Measurements from ENCODE around the gene ANKRD44. TPM values are rescaled to one million over a fixed set of nuclear protein-coding genes. Genes with fewer than 3 reads are reported as not detected.
"Not testable (repeated sequence)": the region's sequence is repeated elsewhere in the genome, so short reads cannot be mapped to it uniquely, and the experiment has no call there.

ANKRD44 gene
- total and polyA plus RNA-seq, 4 donors, result 25.9 to 63.5 (median 31.5) TPM

GRCh38 chr2:197345846-197346370, 35.3 kb upstream of the ANKRD44 start:
- Histone ChIP-seq H3K36me3 (ENCODE audit: control insufficient read depth, insufficient read depth, low read length) (no peaks in the 10 kb centered on the region), H3K4me1 (ENCODE audit: control insufficient read depth, insufficient read depth, low read length) (no peaks in the 10 kb centered on the region), H3K27ac (ENCODE audit: low read depth, low read length) (no peak overlapping the region), H3K27me3 (ENCODE audit: control insufficient read depth, insufficient read depth, low read length) (no peaks in the 10 kb centered on the region), H3K4me3 (ENCODE audit: low read depth, low read length) (no peak overlapping the region), H3K9me3 (ENCODE audit: control insufficient read depth, insufficient read depth, low read length) (no peaks in the 10 kb centered on the region)
- 87% methylated on average over 5 of the region's 5 CpGs for WGBS (ENCODE audit: insufficient coverage)
- DNase-seq (ENCODE audit: low read depth in 4 of 6, low spot score in 6 of 6), result no peak

- H3K4me1 ChIP-seq (ENCODE audit: control insufficient read depth, insufficient read depth, low read length); H3K27me3 ChIP-seq (ENCODE audit: control insufficient read depth, insufficient read depth, low read length); H3K4me3 ChIP-seq (ENCODE audit: low read depth, low read length); H3K9me3 ChIP-seq (ENCODE audit: control insufficient read depth, insufficient read depth, low read length); H3K27ac ChIP-seq (ENCODE audit: low read depth, low read length); H3K36me3 ChIP-seq (ENCODE audit: control insufficient read depth, insufficient read depth, low read length); DNase-seq (ENCODE audit: low read depth in 4 of 6, low spot score in 6 of 6): not testable (repeated sequence)
- WGBS (ENCODE audit: insufficient coverage), result 94% methylated on average over 4 of the region's 5 CpGs
Measured at GRCh38 chr2:197343968-197344367, 33.4 kb upstream of the ANKRD44 start.

GRCh38 chr2:197340591-197340990, 30.0 kb upstream of the ANKRD44 start:
- Histone ChIP-seq H3K4me1 (ENCODE audit: control insufficient read depth, insufficient read depth, low read length) (no peaks in the 10 kb centered on the region), H3K9me3 (ENCODE audit: control insufficient read depth, insufficient read depth, low read length) (no peaks in the 10 kb centered on the region), H3K36me3 (ENCODE audit: control insufficient read depth, insufficient read depth, low read length) (no peaks in the 10 kb centered on the region), H3K4me3 (ENCODE audit: low read depth, low read length) (no peak overlapping the region), H3K27me3 (ENCODE audit: control insufficient read depth, insufficient read depth, low read length) (no peaks in the 10 kb centered on the region), H3K27ac (ENCODE audit: low read depth, low read length) (no peak overlapping the region)
- 96% methylated on average over 3 of the region's 5 CpGs for WGBS (ENCODE audit: insufficient coverage)
- DNase-seq (ENCODE audit: low read depth in 4 of 6, low spot score in 6 of 6), result no peak

GRCh38 chr2:197339496-197340220, 29.1 kb upstream of the ANKRD44 start:
- Histone ChIP-seq H3K27me3 (ENCODE audit: control insufficient read depth, insufficient read depth, low read length) (no peaks in the 10 kb centered on the region), H3K4me3 (ENCODE audit: low read depth, low read length) (no peak overlapping the region), H3K9me3 (ENCODE audit: control insufficient read depth, insufficient read depth, low read length) (no peaks in the 10 kb centered on the region), H3K27ac (ENCODE audit: low read depth, low read length) (no peak overlapping the region), H3K36me3 (ENCODE audit: control insufficient read depth, insufficient read depth, low read length) (no peaks in the 10 kb centered on the region), H3K4me1 (ENCODE audit: control insufficient read depth, insufficient read depth, low read length) (no peaks in the 10 kb centered on the region)
- 86% methylated on average over 1 of the region's 7 CpGs for WGBS (ENCODE audit: insufficient coverage)
- DNase-seq (ENCODE audit: low read depth in 4 of 6, low spot score in 6 of 6), result no peak

GRCh38 chr2:197339016-197339415, 28.4 kb upstream of the ANKRD44 start:
- WGBS (ENCODE audit: insufficient coverage), result 67% methylated on average over 7 of the region's 8 CpGs
- DNase-seq (ENCODE audit: low read depth in 4 of 6, low spot score in 6 of 6), result peak in 1 of 6 donors; percentile 56

DNA sequence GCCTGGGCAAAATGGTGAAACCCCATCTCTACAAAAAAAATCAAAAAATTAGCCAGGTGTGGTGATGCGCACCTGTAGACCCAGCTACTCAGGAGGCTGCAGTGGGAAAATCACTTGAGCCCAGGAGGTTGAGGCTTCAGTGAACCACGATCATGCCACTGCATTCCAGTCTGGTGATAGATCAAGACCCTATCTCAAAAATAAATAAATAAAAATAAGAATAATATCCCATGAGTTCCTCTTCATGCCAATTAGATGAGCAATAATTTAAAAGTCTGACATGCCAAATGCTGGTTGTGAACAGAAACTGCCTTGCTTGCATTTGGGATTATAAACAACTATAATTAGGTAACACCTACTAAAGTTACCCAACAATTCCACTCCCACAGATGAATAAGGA, 22.1 kb upstream of the ANKRD44 start:
- Histone ChIP-seq H3K27ac (ENCODE audit: low read depth, low read length) (no peak overlapping the region), H3K4me3 (ENCODE audit: low read depth, low read length) (no peak overlapping the region), H3K36me3 (ENCODE audit: control insufficient read depth, insufficient read depth, low read length) (no peaks in the 10 kb centered on the region), H3K9me3 (ENCODE audit: control insufficient read depth, insufficient read depth, low read length) (no peaks in the 10 kb centered on the region), H3K27me3 (ENCODE audit: control insufficient read depth, insufficient read depth, low read length) (no peaks in the 10 kb centered on the region), H3K4me1 (ENCODE audit: control insufficient read depth, insufficient read depth, low read length) (no peaks in the 10 kb centered on the region)
- no peak for DNase-seq (ENCODE audit: low read depth in 4 of 6, low spot score in 6 of 6)
- 100% methylated on average over 1 of the region's 2 CpGs for WGBS (ENCODE audit: insufficient coverage)

More at GRCh38 chr2:197339016-197339415, 28.4 kb upstream of the ANKRD44 start:
- Histone ChIP-seq H3K4me1 (ENCODE audit: control insufficient read depth, insufficient read depth, low read length) (no peaks in the 10 kb centered on the region), H3K9me3 (ENCODE audit: control insufficient read depth, insufficient read depth, low read length) (no peaks in the 10 kb centered on the region), H3K4me3 (ENCODE audit: low read depth, low read length) (no peak overlapping the region), H3K27ac (ENCODE audit: low read depth, low read length) (no peak overlapping the region), H3K27me3 (ENCODE audit: control insufficient read depth, insufficient read depth, low read length) (no peaks in the 10 kb centered on the region), H3K36me3 (ENCODE audit: control insufficient read depth, insufficient read depth, low read length) (no peaks in the 10 kb centered on the region)

DNA sequence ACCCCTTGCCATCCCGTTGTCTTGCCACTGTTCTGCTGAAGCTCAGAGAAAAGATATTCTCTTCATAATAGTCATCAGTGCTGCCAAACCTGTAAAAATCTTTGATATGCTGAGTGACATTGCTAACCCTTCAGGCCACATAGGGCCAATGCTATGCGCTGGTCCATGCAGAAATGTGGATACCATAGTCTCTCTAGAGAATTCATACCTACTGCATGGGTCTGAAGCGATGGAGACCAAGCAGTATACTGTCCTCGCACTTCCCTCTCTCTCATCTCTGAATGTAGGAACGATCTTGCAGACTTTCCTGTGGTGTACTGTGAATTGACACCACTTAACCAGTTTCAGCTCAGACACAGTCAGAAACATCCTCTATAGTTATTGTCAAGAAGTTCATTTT, 17.9 kb upstream of the ANKRD44 start:
- no peaks in the 10 kb centered on the region for H3K36me3 ChIP-seq (ENCODE audit: control insufficient read depth, insufficient read depth, low read length)
- no peaks in the 10 kb centered on the region for H3K4me1 ChIP-seq (ENCODE audit: control insufficient read depth, insufficient read depth, low read length)
- DNase-seq (ENCODE audit: low read depth in 4 of 6, low spot score in 6 of 6), result no peak
- H3K27ac ChIP-seq (ENCODE audit: low read depth, low read length), result no peak overlapping the region
- no peaks in the 10 kb centered on the region for H3K9me3 ChIP-seq (ENCODE audit: control insufficient read depth, insufficient read depth, low read length)
- H3K4me3 ChIP-seq (ENCODE audit: low read depth, low read length), result no peak overlapping the region
- H3K27me3 ChIP-seq (ENCODE audit: control insufficient read depth, insufficient read depth, low read length), result no peaks in the 10 kb centered on the region
- 89% methylated on average over 2 of the region's 5 CpGs for WGBS (ENCODE audit: insufficient coverage)

DNA sequence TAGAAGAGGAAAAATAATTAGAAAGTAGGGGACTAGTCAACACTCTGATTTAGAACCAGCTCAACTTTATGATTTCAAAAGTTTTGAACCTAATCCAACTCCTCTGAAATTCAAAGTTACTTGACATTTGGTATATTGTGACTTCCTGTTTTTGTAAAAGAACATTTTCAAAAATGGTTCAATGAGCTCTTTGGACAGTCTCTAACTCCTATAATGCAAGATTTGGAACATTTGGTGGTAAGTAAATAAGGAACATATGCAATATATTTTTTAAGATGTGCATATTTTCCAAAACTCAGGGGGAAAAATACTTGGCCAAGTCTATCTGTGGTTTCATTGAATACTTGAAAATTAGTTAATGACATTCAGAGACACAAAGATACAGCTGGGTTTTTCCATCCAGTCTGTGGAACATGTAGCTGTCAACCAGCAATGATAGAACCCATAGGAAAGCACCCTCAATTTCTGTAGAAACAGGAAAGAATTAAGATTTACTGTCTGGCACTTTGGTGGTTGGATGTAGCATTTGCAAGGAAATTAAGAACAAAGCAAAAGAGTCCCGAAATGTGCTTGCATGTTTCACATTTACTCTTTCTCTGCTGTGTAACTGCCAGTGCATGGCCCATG, 17.0 kb upstream of the ANKRD44 start:
- H3K4me3 ChIP-seq (ENCODE audit: low read depth, low read length), result no peak overlapping the region
- no peaks in the 10 kb centered on the region for H3K4me1 ChIP-seq (ENCODE audit: control insufficient read depth, insufficient read depth, low read length)
- no peak overlapping the region for H3K27ac ChIP-seq (ENCODE audit: low read depth, low read length)
- no peaks in the 10 kb centered on the region for H3K36me3 ChIP-seq (ENCODE audit: control insufficient read depth, insufficient read depth, low read length)
- H3K9me3 ChIP-seq (ENCODE audit: control insufficient read depth, insufficient read depth, low read length), result no peaks in the 10 kb centered on the region
- H3K27me3 ChIP-seq (ENCODE audit: control insufficient read depth, insufficient read depth, low read length), result no peaks in the 10 kb centered on the region
- peak in 1 of 6 donors; percentile 59 for DNase-seq (ENCODE audit: low read depth in 4 of 6, low spot score in 6 of 6)
- WGBS (ENCODE audit: insufficient coverage), result no CpG with 5 or more reads among the region's 1 CpG

DNA sequence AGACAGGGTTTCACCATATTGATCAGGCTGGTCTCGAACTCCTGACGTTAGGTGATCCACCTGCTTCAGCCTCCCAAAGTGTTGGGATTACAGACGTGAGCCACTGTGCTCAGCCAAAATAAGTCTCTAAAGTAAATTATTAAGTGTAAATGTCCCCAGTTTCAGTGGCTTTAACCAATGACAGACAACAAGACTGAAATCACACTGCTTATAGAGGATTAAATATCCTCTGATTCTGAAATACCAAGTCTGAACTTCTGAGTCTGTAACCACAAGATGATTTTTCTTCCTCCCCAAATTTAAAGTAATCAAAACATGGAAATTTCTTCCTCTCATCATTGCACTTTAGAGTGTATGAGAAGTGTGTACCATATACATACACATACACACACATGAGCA, 16.5 kb upstream of the ANKRD44 start:
- Histone ChIP-seq H3K36me3 (ENCODE audit: control insufficient read depth, insufficient read depth, low read length) (no peaks in the 10 kb centered on the region), H3K4me3 (ENCODE audit: low read depth, low read length) (no peak overlapping the region), H3K4me1 (ENCODE audit: control insufficient read depth, insufficient read depth, low read length) (no peaks in the 10 kb centered on the region), H3K9me3 (ENCODE audit: control insufficient read depth, insufficient read depth, low read length) (no peaks in the 10 kb centered on the region), H3K27ac (ENCODE audit: low read depth, low read length) (no peak overlapping the region), H3K27me3 (ENCODE audit: control insufficient read depth, insufficient read depth, low read length) (no peaks in the 10 kb centered on the region)
- 100% methylated on average over 2 of the region's 3 CpGs for WGBS (ENCODE audit: insufficient coverage)
- no peak for DNase-seq (ENCODE audit: low read depth in 4 of 6, low spot score in 6 of 6)

GRCh38 chr2:197324801-197325200, 14.2 kb upstream of the ANKRD44 start:
- H3K27ac ChIP-seq (ENCODE audit: low read depth, low read length), result no peak overlapping the region
- H3K4me1 ChIP-seq (ENCODE audit: control insufficient read depth, insufficient read depth, low read length), result no peaks in the 10 kb centered on the region
- DNase-seq (ENCODE audit: low read depth in 4 of 6, low spot score in 6 of 6), result no peak
- H3K27me3 ChIP-seq (ENCODE audit: control insufficient read depth, insufficient read depth, low read length), result no peaks in the 10 kb centered on the region
- no peaks in the 10 kb centered on the region for H3K9me3 ChIP-seq (ENCODE audit: control insufficient read depth, insufficient read depth, low read length)
- H3K36me3 ChIP-seq (ENCODE audit: control insufficient read depth, insufficient read depth, low read length), result no peaks in the 10 kb centered on the region
- H3K4me3 ChIP-seq (ENCODE audit: low read depth, low read length), result no peak overlapping the region

Data from spinal cord (tissue), 10 donors.